Bronchial epithelial cell (primary cell): ENCODE results near the gene LRIT2. TPM values are rescaled to one million over a fixed set of nuclear protein-coding genes. Genes with fewer than 3 reads are reported as not detected.
A peak's percentile ranks its signal among the peaks of the same experiment; 100 is the strongest.
"Not testable (repeated sequence)": the region's sequence is repeated elsewhere in the genome, so short reads cannot be mapped to it uniquely, and the experiment has no call there.

Experiments used
- DNase-seq: peaks from one replicate; pipeline ENCODE4 v3.0.0-alpha.2; 2010; ENCODE audit warnings: low read depth
- FAIRE-seq: peaks from 2 replicates; lab custom pipeline; 2011; peaks lifted over from hg19 to GRCh38; lab: Jason Lieb, UNC
- H3K27me3 ChIP-seq: 2 replicates; pipeline ENCODE4 v1.5.1; 2011; ENCODE audit warnings: low read length; ENCODE audit not compliant: control insufficient read depth, insufficient read depth
- H3K36me3 ChIP-seq: 2 replicates; pipeline ENCODE4 v1.5.1; 2011; ENCODE audit warnings: low read length; ENCODE audit not compliant: control insufficient read depth, insufficient read depth
- H3K4me3 ChIP-seq: 2 replicates; pipeline ENCODE4 v1.5.1; 2011; ENCODE audit warnings: mild to moderate bottlenecking, low read depth, low read length, control low read depth
- total RNA-seq: library from RNA; depleted of rRNA; stranded (reverse); fragments of >200 nt; gene quantifications from 2 replicates; pipeline ENCODE4 v1.2.1, GENCODE V29; 2014
- TF ChIP-seq, protein P1 (sequence below): IDR thresholded peaks from 2 replicates; pipeline ENCODE4 v1.5.1; 2011; ENCODE audit warnings: mild to moderate bottlenecking, moderate library complexity, low read length, control low read depth, inconsistent platforms; ENCODE audit not compliant: insufficient read depth, severe bottlenecking

LRIT2 gene
- total RNA-seq, 1 donor from 2014 or later: not detected

DNA sequence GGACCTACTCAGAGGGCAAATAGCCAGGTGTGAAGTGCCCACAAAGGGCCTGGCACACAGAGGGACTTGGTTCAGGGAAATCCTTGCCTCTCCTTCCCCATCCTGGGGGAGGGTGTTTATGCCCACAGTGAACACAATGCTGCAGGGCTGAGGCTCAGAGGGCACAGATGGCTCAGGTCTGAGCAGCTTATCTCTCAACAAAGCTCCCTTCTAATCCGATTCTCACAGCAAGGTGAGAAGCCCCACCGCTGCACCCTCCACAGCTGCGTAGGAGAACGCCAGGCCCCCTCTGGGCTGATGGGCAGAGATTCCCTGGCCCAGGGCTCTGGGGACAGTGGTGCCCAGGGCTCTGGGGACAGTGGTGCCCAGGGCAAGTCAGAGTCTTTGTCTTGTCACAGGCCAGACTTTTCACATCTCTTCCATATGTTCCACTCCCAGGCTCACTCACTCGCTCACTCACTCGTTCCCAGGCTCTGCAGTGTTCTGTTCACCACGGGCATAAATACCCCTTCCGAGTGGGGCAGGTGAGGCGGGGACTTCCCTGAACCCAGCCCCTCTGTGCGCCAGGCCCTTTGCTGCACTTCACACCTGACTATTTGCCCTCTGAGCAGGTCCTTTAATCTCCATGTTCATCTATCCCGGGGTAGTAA is 39.7 kb downstream of the LRIT2 start:
- DNase-seq (no peak), FAIRE-seq (no peak)
- TF ChIP-seq, protein P1, sequence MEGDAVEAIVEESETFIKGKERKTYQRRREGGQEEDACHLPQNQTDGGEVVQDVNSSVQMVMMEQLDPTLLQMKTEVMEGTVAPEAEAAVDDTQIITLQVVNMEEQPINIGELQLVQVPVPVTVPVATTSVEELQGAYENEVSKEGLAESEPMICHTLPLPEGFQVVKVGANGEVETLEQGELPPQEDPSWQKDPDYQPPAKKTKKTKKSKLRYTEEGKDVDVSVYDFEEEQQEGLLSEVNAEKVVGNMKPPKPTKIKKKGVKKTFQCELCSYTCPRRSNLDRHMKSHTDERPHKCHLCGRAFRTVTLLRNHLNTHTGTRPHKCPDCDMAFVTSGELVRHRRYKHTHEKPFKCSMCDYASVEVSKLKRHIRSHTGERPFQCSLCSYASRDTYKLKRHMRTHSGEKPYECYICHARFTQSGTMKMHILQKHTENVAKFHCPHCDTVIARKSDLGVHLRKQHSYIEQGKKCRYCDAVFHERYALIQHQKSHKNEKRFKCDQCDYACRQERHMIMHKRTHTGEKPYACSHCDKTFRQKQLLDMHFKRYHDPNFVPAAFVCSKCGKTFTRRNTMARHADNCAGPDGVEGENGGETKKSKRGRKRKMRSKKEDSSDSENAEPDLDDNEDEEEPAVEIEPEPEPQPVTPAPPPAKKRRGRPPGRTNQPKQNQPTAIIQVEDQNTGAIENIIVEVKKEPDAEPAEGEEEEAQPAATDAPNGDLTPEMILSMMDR: no peak
- Histone ChIP-seq H3K36me3 (no peaks in the 10 kb centered on the region), H3K27me3 (no peaks in the 10 kb centered on the region), H3K4me3 (no peak overlapping the region)

DNA sequence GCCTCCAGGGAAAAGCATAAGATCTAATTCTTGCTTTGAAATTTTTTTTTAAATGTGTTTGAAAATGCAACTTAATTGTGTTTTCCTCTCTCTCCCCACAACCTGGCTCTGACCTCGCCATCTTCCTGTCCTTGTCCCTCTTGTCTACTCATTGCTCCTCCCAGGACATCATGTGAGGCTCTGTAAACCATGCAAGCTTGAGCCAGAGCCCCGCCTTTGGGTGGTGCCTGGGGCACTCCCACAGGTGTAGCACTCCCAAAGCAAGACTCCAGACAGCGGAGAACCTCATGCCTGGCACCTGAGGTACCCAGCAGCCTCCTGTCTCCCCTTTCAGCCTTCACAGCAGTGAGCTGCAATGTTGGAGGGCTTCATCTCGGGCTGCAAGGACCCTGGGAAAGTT is 40.8 kb downstream of the LRIT2 start:
- peak; percentile 58 for FAIRE-seq
- no peaks in the 10 kb centered on the region for H3K27me3 ChIP-seq

DNA sequence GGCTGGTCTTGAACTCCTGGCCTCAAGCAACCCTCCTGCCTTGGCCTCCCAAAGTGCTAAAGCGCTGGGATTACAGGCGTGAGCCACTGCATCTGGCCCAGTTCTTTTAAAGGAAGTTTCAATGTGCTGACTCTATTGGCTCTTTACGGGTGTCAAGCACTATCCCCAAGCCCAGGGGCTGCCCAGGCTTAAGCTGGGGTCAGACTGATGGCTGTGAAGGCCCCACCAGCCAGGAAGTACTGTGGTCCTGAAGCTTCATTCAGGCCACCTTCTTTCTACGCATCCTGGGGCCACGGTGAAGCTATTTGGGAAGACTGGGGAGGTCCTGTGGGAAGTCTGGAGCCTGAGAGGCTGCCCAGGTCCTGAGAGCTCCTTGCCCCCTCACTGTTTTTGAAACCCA is 43.7 kb downstream of the LRIT2 start:
- no peak overlapping the region for H3K4me3 ChIP-seq
- H3K27me3 ChIP-seq: no peaks in the 10 kb centered on the region
- DNase-seq (no peak), FAIRE-seq (no peak)
- H3K36me3 ChIP-seq: no peaks in the 10 kb centered on the region
- TF ChIP-seq, protein P1: no peak

More for the DNA sequence above, 40.8 kb downstream of the LRIT2 start:
- no peaks in the 10 kb centered on the region for H3K36me3 ChIP-seq
- DNase-seq: peak; percentile 21
- TF ChIP-seq, protein P1: no peak
- no peak overlapping the region for H3K4me3 ChIP-seq

DNA sequence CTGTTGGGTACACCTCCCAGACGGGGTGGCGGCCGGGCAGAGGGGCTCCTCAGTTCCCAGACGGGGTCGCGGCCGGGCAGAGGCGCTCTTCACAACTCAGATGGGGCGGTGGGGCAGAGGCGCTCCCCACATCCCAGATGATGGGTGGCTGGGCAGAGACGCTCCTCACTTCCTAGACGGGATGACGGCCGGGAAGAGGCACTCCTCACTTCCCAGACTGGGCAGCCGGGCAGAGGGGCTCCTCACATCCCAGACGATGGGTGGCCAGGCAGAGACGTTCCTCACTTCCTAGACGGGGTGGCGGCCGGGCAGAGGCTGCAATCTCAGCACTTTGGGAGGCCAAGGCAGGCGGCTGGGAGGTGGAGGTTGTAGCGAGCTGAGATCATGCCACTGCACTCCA is 45.0 kb downstream of the LRIT2 start:
- not testable (repeated sequence) for H3K4me3 ChIP-seq, FAIRE-seq, H3K36me3 ChIP-seq, H3K27me3 ChIP-seq, DNase-seq

DNA sequence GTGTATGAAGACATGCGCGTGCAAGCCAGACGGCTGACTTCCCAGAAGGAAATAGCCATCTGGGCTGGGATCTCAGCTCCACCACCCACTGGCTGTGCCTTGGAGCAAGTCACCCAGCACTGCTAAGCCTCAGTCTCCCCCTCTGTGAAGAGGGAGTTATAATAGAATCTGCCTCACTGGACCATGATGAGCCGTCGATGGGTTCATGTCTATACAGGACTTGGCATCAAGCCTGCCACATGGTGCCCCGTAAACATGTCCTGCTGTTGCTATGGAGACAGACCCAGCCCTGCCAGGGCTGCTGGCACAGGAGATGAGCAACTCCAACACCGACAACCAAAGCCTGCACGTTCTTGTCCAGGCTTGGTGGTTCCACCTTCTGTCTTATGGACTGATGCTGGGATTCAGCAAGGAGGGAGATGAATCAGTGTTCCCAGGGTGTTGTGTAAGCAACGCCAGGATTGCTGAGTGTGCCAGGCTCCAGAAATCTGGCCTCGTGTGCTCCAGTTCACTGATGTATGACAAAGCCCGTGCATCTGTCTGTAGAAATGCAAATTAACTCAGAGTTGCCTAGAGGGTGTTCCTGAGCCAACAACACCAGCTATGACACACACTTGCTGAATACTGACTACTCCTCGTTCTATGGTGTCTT is 46.2 kb downstream of the LRIT2 start:
- TF ChIP-seq, protein P1: no peak
- peak; percentile 100 for DNase-seq
- no peak overlapping the region for H3K4me3 ChIP-seq
- H3K36me3 ChIP-seq: no peaks in the 10 kb centered on the region
- FAIRE-seq: peak; percentile 99
- H3K27me3 ChIP-seq: no peaks in the 10 kb centered on the region

DNA sequence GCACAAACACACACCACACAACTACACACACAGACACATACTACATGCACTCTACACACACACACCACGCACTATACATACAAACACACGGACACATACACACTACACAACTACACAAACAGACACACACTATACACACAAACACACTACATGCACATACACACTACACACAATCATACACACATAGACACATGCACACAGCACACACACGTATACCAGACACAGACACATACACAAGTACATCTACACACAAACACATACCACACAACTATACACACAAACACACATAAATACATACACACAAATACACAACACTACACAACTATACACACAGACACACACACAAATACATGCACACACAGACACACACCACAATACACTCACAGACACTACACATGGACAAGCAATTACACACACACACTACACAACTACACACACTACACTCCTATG is 47.2 kb downstream of the LRIT2 start:
- FAIRE-seq: peak; percentile 99
- Histone ChIP-seq H3K4me3 (no peak overlapping the region), H3K27me3 (no peaks in the 10 kb centered on the region), H3K36me3 (no peaks in the 10 kb centered on the region)
- DNase-seq: no peak
- TF ChIP-seq, protein P1: no peak
